ENCODE data around the gene TAS2R20.

- no peak for TF ChIP-seq CTCF (conservative IDR thresholded peaks at IDR 0.05)
- no peak for TF ChIP-seq ZFX (IDR thresholded peaks at IDR 0.05)
Observed at GRCh38 chr12:11015775-11016430, 17.8 kb upstream of the TAS2R20 start.
